GM19463 (cell line): ENCODE measurements around the gene PBRM1.

ENCODE experiments used
- ATAC-seq: cut with Tn5 transposase; IDR thresholded peaks from one replicate; pipeline ENCODE4 v1.9.1; 2021; ENCODE audit warnings: mild to moderate bottlenecking, moderate library complexity; ENCODE audit not compliant: unreplicated experiment

The PBRM1 gene

GRCh38 chr3:52512727-52513126 lies 173.0 kb downstream of the PBRM1 start:
- ATAC-seq: no peak

- no peak for ATAC-seq
These were observed 173.6 kb downstream of the PBRM1 start for GRCh38 chr3:52512105-52512504.

- ATAC-seq: no peak
These were observed 174.2 kb downstream of the PBRM1 start for GRCh38 chr3:52511509-52511908.

- ATAC-seq: no peak
These were observed 175.9 kb downstream of the PBRM1 start for GRCh38 chr3:52509753-52510328.

GRCh38 chr3:52507359-52507758 lies 178.4 kb downstream of the PBRM1 start:
- ATAC-seq: no peak

- no peak for ATAC-seq
These were observed 179.3 kb downstream of the PBRM1 start for GRCh38 chr3:52506266-52506966.

- no peak for ATAC-seq
These were observed 180.7 kb downstream of the PBRM1 start for GRCh38 chr3:52504977-52505376.

- ATAC-seq: no peak
These were observed 181.8 kb downstream of the PBRM1 start for GRCh38 chr3:52503788-52504424.

GRCh38 chr3:52502808-52503350 lies 182.8 kb downstream of the PBRM1 start:
- ATAC-seq: no peak

GRCh38 chr3:52502001-52502400 lies 183.7 kb downstream of the PBRM1 start:
- ATAC-seq: no peak

GRCh38 chr3:52501046-52501445 lies 184.7 kb downstream of the PBRM1 start:
- ATAC-seq: no peak

- ATAC-seq: no peak
These were observed 187.3 kb downstream of the PBRM1 start for GRCh38 chr3:52498137-52499054.

- ATAC-seq: no peak
These were observed 189.7 kb downstream of the PBRM1 start for GRCh38 chr3:52495777-52496602.
